G401 (cell line): ENCODE results near the gene NOSTRIN. TPM values are rescaled to one million over a fixed set of nuclear protein-coding genes. Genes with fewer than 3 reads are reported as not detected.
"Not testable (repeated sequence)": the region's sequence is repeated elsewhere in the genome, so short reads cannot be mapped to it uniquely, and the experiment has no call there.

Experiments
- DNase-seq: peaks from one replicate; pipeline ENCODE4 v3.0.0-alpha.2; 2015; ENCODE audit warnings: low spot score
- in situ Hi-C: cut with HindIII; loops from 2 replicates; pipeline ENCODE4 v1.10.0; 2016; ENCODE audit warnings: low sequenced_read_pairs, mixed read lengths
- total RNA-seq: library from RNA; depleted of rRNA; stranded (reverse); fragments of >200 nt; shearing (Covaris generic); gene quantifications from 2 replicates; pipeline ENCODE4 v1.2.3, GENCODE V29; 2014

NOSTRIN gene
- total RNA-seq, 1 experiment from 2014 or later, result not detected

DNA sequence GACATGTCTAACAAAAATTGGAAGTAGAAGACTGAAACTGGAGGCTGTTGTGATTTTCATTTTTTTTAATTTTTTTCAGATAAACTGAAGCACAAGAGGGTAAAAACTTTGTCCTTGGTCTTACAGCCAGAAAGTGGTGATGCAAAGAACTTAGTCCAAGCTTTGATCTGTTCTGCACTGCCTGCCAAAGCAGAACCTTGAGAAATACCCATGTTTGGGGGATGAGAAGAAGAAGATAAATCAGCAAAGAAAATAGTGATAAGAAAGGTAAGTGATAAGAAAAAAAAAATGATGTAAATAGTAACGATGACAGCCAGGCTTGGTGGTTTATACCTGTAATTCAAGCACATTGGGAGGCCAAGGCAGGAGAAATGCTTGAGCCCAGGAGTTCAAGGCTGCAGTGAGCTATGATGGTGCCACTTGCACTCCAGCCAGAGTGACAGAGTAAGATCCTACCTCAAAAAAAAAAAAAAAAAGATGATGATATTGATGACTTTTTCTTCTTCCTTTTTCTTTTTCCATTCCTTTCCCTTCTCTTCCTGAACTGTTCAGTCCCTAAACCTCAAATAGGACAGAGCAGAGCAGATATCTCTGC is 14.6 kb upstream of the NOSTRIN start:
- no peak for DNase-seq
- in situ Hi-C loops, result no loop called here

DNA sequence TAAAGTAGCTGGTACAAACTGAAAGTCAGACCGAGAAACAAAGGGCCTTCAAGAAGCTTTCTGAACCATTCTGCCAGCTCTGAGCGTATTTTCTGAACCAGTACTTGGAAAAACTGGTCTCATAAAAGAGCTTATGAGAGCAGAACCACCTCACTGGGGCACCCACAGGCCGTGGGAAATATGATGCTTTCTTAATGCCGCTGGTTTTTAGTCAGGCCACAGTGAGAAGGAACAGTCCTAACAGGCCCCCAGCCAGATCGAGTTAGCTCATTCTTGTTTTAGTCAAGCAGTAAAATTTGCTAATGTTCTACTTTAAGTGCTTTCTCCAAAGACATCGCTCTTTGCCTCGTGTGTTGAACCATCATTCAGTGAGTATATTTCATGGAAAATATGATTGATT is 12.7 kb upstream of the NOSTRIN start:
- in situ Hi-C loops, result no loop called here
- DNase-seq, result no peak

DNA sequence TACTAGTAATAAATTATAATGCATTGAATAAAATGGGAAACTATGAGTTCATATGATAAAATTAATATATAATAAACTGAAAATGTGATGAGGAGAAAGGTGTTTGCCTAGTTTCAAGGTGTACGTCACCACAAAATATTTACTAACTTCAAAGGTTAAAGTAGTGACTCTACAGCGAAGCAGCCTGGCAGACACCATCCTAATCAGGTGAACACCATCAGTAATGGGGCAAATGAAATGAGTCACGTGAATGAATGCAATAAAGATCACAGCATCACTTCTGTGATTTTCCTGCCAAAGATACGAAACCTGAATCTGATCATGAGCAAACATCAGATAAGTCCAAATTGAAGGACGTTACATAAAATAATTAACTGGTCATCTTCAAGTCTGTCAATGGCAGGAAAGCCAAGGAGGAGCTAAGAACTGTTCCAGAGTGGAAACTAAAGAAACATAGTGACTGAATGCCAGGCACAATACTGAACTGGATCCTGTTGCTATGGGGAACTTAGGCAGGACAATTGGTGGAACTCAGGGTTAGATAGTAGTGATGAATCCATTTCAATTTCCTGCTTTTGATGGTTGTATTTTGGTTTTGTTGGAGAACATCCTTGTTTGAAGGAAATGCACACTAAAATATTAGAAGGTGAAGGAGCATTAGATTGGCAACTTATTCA is 12.1 kb upstream of the NOSTRIN start:
- in situ Hi-C loops, result no loop called here
- no peak for DNase-seq

DNA sequence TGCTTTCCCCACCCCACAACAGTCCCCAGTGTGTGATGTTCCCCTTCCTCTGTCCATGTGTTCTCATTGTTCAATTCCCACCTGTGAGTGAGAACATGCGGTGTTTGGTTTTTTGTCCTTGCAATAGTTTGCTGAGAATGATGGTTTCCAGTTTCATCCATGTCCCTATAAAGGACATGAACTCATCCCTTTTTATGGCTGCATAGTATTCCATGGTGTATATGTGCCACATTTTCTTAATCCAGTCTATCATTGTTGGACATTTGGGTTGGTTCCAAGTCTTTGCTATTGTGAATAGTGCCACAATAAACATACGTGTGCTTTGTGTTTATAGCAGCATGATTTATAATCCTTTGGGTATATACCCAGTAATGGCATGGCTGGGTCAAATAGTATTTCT is 11.3 kb upstream of the NOSTRIN start:
- DNase-seq, in situ Hi-C loops: not testable (repeated sequence)

DNA sequence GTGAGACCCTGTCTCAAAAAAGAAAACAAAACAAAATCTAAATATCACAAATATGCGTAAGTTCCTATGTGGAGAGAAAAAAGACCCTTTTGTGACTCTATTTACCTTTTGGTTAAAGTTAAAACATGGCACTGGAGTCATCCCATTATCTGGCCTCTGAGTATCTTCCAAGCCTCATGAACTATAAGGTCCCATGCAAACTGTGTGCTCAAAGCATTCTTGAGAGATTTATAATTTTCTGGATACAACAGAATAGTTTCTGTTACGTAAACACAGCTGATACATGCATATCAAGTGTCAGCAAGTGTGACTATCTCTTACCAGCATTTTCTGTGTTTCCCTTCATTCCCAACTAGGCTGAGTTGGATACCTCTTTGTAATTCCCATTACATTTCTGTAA is 8.8 kb upstream of the NOSTRIN start:
- in situ Hi-C loops, result no loop called here

DNA sequence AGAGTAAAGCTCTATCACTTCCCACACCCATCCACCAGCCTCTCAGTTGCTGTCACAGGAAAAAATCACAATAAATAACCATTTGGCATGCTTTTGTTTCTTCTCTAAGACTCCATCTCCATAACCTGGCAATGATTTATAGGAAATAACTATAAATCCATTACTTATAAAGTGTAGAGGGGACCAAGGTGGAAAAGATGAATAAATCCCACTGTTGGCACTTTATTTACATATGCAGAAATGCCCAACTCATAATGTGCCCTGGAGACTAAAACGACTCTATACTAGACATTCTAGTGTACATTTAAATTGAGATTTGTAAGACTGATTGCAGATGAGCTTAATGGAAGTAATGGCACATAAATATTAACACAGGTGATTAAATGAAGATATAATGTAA is 7.5 kb upstream of the NOSTRIN start:
- DNase-seq, result no peak
- in situ Hi-C loops, result no loop called here

More for the DNA sequence above, 8.8 kb upstream of the NOSTRIN start:
- DNase-seq, result no peak

DNA sequence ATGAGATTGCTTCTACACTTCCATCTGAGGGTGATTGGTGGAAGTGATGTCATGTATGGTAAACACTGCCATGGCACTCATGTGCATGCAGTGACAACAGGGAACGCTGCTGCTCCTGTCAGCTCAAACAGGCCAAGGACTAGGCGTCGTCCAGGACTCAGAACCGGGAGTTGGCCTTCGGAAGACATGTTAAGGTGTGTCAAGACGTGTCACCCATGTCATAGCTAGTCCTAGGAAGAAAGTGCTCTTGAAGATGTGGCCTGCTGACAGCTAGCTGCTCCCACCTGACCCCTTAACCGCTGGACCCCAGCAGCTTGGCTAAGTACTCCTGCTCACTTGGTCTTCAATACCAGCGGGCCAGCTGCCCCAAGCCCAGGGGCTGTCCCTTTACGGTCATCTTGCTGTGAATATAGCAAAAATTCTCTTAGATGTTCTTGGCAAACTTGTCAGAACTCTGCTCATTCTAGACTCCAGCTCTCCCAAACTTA is 6.3 kb upstream of the NOSTRIN start:
- in situ Hi-C loops, result no loop called here
- no peak for DNase-seq

DNA sequence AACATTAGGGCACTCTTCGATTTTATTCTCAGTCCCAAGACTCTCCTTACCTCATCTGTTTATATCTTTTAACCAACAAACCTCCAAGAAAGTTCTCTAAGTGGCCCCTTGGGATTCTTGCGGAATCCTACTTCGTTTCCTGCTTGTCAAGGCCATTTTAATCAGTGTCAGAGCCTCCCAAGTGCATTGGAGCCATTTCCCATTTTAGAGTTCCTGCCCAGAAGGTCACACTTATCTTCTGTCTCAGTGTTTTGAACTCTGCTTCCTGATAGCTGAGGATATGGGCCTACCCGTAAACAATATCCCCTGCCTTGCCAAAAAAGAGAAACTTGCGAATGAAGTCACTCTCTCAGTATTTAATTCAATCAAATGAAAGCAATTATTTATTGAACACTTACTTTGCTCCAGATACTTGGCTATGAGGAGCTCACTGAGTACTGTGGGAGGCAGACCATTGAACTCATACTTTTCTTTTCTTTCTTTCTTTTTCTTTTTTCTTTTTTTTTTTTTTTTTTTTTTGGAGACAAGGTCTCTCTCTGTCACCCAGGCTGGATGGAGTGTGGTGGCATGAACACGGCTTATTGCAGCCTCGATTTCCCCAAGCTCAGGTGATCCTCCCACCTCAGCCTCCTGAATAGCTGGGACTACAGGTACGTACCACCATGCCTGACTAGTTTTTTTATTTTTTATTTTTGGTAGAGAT is 5.7 kb upstream of the NOSTRIN start:
- DNase-seq, result no peak
- in situ Hi-C loops, result no loop called here

DNA sequence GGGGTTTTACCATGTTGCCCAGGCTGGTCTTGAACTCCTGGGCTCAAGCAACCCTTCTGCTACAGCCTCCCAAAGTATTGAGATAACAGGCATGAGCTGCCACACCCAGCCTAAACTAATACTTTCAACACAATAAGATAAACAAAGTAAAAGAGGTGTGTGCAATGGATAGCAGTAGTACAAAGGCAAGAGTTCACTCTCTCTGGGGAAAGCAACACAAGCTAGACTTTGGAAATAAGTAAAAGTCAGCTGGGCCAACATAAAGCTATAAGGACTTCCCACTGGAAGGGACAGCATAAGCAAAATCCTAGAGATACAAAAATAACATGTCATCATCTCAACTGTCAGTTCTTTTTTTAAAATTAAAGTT is 5.2 kb upstream of the NOSTRIN start:
- no peak for DNase-seq
- in situ Hi-C loops, result no loop called here

DNA sequence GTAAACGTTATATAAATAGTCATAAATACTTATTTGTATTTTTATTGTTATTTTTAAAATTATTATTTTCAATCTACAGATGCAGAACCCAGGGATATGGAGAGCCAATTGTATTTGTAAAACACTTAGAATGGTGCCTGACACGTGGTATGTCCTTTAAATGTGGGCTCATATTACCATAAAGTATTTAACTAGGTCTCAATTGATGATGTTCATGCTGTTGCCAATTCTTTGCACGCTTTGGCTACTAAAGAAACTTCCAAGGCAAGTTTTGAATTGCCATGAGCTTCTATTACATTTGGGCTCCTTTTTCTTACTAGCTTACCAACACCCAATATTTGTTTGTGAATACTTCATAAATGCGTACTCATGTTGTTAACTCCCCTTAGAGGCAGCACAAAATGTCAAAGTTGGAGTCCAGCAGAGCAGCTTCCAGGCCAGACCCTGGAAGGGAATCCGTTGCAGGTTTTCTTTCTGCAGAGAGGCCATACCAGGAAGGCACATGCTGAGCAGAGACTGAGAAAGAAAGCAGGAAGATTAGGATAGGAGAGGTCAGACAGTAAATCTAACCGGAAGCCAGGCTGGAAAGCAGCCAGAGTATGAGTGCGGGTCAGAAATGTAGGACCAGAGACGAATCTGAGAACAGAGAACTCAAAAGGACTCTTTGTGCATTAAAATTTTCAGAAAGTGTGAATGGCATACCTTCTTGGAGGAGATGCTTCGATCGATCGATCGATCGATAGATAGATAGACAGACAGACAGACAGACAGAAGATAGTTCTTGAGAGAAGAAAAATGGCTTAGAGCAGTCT is 4.2 kb upstream of the NOSTRIN start:
- in situ Hi-C loops, result no loop called here
- no peak for DNase-seq

DNA sequence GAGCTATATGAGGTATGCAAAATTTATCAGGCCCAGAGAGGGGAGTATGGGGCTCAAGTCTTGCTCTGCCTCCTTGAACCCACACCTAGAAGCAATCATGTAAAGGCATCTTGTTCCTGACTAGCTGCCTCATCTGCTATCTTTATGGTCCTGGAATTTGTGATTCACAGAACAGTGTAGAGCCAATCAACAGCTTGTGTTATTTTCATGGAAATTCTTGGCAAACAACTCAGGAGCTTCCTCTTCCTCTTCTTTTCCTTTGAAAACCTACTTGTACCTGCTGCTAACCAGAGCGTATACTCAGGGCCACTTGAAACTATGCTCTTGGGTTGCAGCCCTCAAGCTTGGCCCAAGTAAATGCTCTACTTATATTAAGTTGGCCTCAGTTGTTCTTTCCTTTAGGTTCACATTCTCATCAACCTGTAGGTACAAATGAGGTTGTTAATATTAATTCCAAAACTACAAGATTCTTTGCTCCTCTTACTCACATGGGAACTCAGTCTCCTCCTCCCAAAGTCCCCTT is 3.5 kb upstream of the NOSTRIN start:
- no peak for DNase-seq
- in situ Hi-C loops, result no loop called here

DNA sequence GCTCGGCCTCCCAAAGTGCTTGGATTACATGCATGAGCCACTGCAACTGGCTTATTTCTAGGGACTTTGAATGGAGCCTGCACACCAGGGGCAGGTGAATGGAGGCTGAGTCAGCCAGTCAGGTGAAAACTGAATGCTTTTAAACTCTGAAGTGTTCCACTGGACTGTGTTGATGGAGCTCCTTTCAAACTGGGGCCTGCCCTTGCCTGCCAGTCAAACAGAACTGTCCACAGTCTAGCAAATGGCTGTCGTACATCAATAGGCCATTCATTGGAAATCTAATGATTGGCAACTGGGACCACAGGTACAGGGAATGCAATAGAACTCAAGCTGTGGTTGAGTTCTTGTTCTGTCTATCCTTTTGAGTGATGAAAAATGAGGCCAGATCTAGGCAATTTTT is 966 bp upstream of the NOSTRIN start:
- in situ Hi-C loops, result no loop called here
- DNase-seq, result no peak

DNA sequence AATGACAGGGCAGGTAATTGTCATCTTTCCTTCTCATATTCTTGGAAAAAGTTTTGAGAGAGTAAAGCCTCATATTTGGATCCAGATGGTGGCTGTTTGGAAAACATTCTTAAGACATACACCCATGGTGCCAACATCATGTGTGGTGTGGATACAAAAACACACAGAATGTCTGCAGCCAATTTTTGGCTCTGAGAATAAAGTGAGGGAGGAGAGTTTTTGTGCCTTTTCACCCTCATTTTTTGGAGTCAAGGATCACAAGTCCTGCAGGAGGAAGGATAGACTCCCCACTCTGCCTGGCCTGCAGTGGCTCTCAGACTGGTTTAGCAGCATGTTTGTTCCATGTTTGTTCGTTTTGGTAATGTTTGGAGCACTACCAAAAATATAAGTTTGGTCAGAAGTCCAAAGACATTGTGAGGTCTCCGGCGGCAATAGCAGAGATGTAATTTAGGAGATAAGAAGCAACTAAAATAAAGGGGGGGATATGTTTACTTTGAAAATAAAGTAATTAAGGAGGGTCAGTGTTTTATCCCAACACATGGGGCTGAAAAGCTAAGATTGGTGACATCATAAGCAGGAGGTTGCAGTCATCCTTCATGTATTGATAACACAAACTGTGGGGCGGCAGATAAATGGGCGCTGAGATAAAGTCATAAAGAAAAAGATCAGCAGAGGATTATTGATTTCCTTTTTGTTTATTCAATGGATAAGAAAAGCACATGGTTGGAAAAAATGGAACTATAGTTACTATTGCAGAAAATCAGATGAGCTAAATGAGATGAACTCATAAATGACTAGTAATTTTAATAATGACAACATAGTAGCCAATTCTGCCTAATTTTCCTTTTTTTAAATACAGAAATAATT is 655 bp downstream of the NOSTRIN start:
- in situ Hi-C loops, result no loop called here

DNA sequence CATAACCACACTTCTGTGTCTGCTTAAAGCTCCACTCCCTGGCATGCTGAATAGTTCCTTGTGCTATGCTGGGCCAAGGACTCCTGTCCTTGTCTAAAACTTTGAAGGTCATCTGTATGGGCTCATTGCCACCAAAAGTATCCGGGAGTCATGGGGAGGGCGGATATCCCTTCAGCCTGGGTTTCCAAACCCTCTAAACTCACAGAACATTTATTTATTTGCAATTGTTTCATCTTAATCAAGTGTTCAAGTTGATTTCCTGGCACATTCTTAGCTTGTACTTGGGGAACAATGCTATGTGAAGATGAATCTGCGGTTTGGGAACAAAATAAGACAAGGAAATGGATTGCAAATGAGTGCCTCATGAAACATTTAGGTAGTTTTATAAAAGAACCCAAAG is 1.8 kb downstream of the NOSTRIN start:
- in situ Hi-C loops, result no loop called here
- DNase-seq, result no peak

More for the DNA sequence above, 655 bp downstream of the NOSTRIN start:
- no peak for DNase-seq

DNA sequence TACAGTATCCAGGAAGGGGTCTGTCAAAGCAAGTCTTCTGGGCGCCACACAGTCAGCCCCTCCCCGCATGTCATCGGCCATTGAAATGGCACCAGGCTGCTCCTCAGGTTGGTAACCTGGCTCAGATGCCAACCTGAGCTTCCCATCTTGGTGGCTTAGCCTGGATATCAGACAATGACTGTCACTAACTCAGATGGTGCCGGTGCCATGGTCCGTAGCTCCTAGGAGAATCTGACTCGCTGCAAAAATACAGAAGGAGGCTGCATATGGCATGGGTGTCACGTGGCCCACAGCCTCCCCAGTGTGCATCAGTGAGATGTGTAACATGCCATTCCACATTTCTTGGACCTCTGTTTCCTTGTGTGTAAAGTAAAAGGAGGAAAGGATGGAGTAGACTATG is 3.2 kb downstream of the NOSTRIN start:
- in situ Hi-C loops, result no loop called here
- no peak for DNase-seq

DNA sequence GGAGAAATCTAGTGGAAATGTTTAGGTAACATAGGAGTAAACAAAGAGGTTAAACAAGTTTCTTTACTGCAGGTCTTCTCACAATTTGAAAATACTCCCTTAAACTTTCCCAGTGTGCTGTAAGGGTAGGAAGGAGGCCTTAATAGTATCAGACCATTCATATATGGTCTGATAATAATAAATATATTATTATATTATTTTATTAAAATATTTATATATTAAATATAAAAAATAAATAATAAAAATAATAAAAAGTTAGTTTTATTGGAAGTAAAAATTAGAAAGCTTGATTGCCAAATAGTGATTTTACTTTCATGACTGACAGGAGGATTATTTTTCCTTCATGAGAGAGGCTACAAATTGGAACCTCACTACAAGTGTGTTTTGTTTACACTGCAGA is 7.1 kb downstream of the NOSTRIN start:
- in situ Hi-C loops, result no loop called here

DNA sequence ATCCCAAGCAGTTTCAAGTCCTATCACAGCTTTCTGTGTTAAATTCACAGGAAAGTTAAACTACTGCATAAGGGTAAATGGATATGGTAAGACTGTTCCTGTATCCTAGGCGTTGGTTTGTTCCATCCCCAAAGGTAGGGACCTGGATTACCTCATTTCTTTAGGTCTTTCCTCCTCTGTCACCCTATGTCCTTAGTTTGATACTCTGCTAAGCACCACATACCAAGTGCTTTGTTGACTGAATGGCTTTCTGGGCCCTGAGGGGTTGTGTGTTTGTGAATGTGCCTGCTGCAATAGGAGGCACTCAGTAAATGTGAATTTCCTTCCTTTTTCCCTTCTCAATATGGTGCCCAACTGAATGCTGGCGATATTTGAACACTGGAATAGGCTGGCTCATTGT is 7.8 kb downstream of the NOSTRIN start:
- in situ Hi-C loops, result no loop called here
- no peak for DNase-seq

More for the DNA sequence above, 7.1 kb downstream of the NOSTRIN start:
- DNase-seq, result no peak

DNA sequence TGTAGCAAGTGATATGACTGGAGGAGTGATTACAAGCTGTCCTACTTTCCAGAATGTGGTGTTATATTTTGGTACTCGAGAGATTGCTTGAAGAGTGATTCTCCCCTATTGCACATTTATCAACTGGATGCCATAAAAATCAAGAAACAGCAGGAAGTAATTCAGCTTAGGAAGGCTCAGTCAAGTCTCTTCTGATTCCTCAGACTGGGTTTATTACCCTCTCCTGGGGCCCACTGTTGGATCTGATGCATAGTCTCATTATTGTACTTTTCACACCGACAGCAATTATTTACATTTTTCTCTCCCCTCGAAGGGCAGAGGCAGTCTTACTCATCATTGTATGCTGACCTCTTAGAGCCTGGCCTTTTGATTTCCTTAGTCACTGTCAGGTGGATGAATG is 9.3 kb downstream of the NOSTRIN start:
- in situ Hi-C loops, result no loop called here
- DNase-seq, result no peak

DNA sequence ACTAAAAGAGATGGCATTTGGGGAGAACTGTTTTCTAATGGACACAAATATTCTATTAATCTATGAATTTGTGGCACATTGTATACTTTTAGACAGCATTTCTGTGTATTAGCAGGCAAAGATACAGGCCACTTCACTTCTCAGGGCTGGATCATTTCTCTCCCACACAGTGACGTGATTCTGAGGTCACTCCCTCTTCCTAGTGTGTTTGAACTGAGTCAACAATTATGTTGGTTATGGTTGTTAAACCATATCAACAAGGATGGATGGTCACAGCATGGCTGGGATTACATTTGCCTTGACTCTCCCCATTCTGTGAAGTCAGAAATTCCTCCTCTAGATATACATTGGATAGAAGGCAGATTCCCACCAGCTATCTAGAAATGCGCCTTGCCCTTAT is 11.6 kb downstream of the NOSTRIN start:
- DNase-seq, result no peak
- in situ Hi-C loops, result no loop called here
